Stimulated activated CD4-positive, alpha-beta T cell treated with anti-CD3 and anti-CD28 coated beads, TNF-alpha, amount 100 ng/mL, for 1 hour (primary cell): Measurements from ENCODE around the gene FAM234A.

Experiments
- DNase-seq, 3 donors: peaks; one replicate each; pipeline ENCODE4 v3.0.0-alpha.2; 2020; ENCODE audit warnings: low read depth in 3 of 3, low spot score in 1 of 3

Gene FAM234A

GRCh38 chr16:293043-293775, 58.6 kb downstream of the FAM234A start:
- DNase-seq, result no peak

GRCh38 chr16:296276-296675, 61.7 kb downstream of the FAM234A start:
- DNase-seq, result no peak

- DNase-seq, result no peak
These were observed 62.3 kb downstream of the FAM234A start for GRCh38 chr16:296806-297510.

GRCh38 chr16:297832-298231, 63.2 kb downstream of the FAM234A start:
- no peak for DNase-seq

- no peak for DNase-seq
These were observed 66.6 kb downstream of the FAM234A start for GRCh38 chr16:301235-301634.

GRCh38 chr16:301950-302349, 67.3 kb downstream of the FAM234A start:
- no peak for DNase-seq

- no peak for DNase-seq
These were observed 69.3 kb downstream of the FAM234A start for GRCh38 chr16:303760-304505.

GRCh38 chr16:305916-306626, 71.5 kb downstream of the FAM234A start:
- no peak for DNase-seq

- DNase-seq, result no peak
These were observed 72.3 kb downstream of the FAM234A start for GRCh38 chr16:306911-307370.

GRCh38 chr16:307691-308312, 73.2 kb downstream of the FAM234A start:
- DNase-seq, result no peak

GRCh38 chr16:309476-309875, 74.9 kb downstream of the FAM234A start:
- DNase-seq, result no peak

- DNase-seq, result no peak
These were observed 77.1 kb downstream of the FAM234A start for GRCh38 chr16:311725-312124.

GRCh38 chr16:314351-314750, 79.7 kb downstream of the FAM234A start:
- DNase-seq, result no peak

- no peak for DNase-seq
These were observed 80.2 kb downstream of the FAM234A start for GRCh38 chr16:314795-315299.
